NCI-H1048 (cell line): Measurements from ENCODE around the gene SREK1.
"Not testable (repeated sequence)": the region's sequence is repeated elsewhere in the genome, so short reads cannot be mapped to it uniquely, and the experiment has no call there.

Source experiments
- DNase-seq: peaks from one replicate; lab custom pipeline; 2025; lab: John Stamatoyannopoulos, UW

SREK1 gene

GRCh38 chr5:66222896-66223295 is 78.8 kb downstream of the SREK1 start:
- DNase-seq = not testable (repeated sequence)

DNA sequence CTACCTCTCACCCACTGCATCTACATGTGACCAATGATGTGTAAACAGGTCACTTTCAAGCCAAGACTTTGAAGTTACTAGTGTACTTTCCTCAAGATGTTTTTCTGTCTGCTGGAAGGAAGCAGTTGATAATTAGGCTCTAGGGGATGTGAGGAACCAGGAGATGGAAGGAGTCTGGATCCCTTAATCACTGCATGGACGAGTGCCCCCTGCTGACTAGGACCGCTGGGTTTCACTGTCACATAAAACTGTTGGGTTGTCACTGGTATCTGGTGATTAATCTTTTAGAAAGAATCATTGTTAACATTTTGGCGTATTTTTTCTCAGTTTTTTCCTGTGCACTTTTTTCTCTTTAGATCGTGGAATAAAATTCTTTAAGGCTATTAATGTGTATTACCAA is 79.5 kb downstream of the SREK1 start:
- DNase-seq = no peak

GRCh38 chr5:66224274-66224673 is 80.2 kb downstream of the SREK1 start:
- DNase-seq = no peak

DNA sequence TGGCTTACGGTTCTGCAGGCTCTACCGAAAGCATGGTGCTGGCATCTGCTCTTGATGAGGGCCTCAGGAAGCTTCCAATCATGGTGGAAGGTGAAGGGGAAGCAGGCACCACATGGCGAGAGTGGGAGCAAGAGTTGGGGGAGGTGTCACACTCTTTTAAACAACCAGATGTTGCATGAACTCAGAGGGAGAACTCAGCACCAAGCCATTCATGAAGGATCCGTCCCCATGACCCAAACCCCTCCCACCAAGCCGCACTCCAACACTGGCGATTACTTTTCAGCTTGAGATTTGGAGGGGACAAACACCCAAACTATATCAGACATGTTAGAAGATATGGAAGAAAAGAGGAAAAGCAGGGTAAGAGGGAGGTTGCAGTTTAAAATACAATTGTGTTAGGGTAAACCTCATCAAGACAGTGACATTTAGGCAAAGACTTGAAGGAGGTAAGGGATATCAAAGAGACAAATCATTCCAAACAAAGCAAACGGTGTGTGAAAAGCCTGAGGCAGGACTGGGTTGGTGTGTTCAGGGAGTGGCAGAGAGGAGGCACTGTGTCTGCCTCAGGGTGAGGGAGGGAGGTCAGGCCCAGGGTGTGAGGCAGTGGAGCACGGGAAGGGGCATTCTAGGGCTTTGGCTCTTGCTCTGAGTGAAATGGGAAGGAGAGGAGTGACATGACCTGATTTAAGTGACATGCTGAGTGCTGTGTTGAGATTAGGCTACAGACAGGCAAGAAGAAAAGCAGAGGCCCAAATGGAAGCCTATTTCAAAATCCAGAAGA is 80.9 kb downstream of the SREK1 start:
- no peak for DNase-seq

DNA sequence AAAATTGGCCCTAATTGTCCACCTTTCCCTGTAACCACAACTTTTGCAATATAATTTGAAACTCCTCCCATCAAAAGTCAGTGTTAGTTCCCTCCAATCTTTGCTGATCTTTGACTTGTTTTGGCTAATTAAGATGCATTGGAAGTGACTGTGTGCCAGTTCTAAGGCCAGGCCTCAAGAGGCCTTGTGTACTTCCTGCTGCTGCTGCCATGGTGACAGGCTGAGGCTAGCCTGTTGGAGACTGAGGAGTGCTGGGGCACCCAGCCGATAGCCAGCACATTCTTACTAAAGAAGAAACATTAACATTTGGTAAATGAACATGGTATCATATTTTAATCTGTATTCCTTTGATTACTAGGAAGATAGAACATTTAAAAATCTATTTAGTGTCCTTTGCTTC is 86.5 kb downstream of the SREK1 start:
- DNase-seq = no peak

- no peak for DNase-seq
These were observed 87.4 kb downstream of the SREK1 start for GRCh38 chr5:66231508-66231907.

- no peak for DNase-seq
These were observed 88.2 kb downstream of the SREK1 start for GRCh38 chr5:66232275-66232674.

GRCh38 chr5:66232706-66233445 is 88.8 kb downstream of the SREK1 start:
- DNase-seq = no peak
